Esophagus squamous epithelium (tissue), 4 donors: ENCODE measurements around the gene AXL.

Source experiments
- CTCF ChIP-seq, 6 experiments: fragments of 450-650 bp in 4 of 6; fragments of 200-600 bp in 2 of 6; sonication (generic) in 2 of 6; IDR thresholded peaks; one replicate each; pipeline ENCODE4 v1.5.1; 2016 to 2019; ENCODE audit warnings: antibody characterized with exemption in 6 of 6, mild to moderate bottlenecking in 4 of 6, moderate library complexity in 4 of 6
- POLR2A ChIP-seq, 4 donors: fragments of 450-650 bp; IDR thresholded peaks; one replicate each; pipeline ENCODE4 v1.6.1; 2017; ENCODE audit warnings: antibody characterized with exemption in 4 of 4, mild to moderate bottlenecking in 4 of 4, moderate library complexity in 3 of 4

DNA sequence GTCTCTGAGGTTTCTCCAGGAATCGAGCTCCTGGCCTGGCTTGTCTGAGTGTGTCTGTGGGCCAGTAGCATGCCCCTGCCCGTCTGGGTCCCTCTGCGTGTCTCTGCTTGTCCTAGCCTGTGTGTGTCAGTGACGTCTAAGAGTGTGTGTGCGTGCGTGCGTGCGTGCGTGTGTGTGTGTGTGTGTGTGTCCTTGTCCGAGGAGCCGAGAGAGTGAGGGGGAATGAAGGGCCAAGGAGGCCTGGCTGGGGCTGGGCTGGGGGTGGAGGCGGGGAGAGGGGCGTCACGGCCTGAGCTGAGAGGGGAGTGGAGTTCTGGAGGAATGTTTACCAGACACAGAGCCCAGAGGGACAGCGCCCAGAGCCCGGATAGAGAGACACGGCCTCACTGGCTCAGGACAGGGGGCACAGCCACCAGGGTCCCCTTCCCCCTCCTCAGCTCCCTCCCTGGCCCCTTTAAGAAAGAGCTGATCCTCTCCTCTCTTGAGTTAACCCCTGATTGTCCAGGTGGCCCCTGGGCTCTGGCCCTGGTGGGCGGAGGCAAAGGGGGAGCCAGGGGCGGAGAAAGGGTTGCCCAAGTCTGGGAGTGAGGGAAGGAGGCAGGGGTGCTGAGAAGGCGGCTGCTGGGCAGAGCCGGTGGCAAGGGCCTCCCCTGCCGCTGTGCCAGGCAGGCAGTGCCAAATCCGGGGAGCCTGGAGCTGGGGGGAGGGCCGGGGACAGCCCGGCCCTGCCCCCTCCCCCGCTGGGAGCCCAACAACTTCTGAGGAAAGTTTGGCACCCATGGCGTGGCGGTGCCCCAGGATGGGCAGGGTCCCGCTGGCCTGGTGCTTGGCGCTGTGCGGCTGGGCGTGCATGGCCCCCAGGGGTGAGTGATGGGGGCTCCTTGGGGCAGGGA is at the start of gene AXL:
- TF ChIP-seq POLR2A (IDR thresholded peaks at IDR 0.05) (peak in 2 of 4 donors; percentile 51 to 53), CTCF (IDR thresholded peaks at IDR 0.05) (no peak)
